ENCODE data around the gene OR8K1.

OR8K1 gene

GRCh38 chr11:56345739-56346138 lies at the start of gene OR8K1:
Gene OR8K1, plus strand, starts transcription at chr11:56346039. Its CDS starts 0 bp downstream, at chr11:56346039.
- no peak for DNase-seq

GRCh38 chr11:56296898-56297297 lies 48.9 kb upstream of the OR8K1 start:
- DNase-seq: no peak

- DNase-seq: no peak
Measured at GRCh38 chr11:56307836-56308235, 38.0 kb upstream of the OR8K1 start.

GRCh38 chr11:56314844-56315243 lies 31.0 kb upstream of the OR8K1 start, which contains the start of gene OR8K3:
Gene OR8K3, plus strand, starts transcription at chr11:56315144. Its CDS starts 3,163 bp downstream, at chr11:56318307.
- no peak for DNase-seq

- DNase-seq: no peak
Measured at GRCh38 chr11:56331861-56332491, 13.9 kb upstream of the OR8K1 start.

DNA sequence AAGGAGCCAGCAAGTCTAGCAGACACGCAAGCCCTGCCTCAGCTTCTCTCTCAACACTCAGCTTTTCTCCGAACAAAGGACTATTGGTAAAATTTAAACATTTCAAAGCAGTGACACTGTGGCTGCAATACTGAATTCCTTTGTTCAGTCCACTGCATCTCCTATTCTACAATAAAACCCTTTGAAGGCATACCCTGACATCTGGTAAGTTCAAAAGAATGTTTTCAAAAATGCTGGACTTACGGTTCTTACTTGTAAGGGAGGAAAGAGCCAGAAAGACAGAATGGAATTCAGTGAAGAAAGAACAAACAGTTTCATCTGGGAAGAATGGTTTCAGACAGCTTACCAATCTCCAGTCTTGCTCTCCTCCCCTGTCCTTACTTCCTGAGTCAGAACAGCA lies 12.7 kb upstream of the OR8K1 start:
- no peak for DNase-seq

- DNase-seq: no peak
Measured at GRCh38 chr11:56340289-56340688, 5.5 kb upstream of the OR8K1 start.

GRCh38 chr11:56353991-56354390 lies 8.2 kb downstream of the OR8K1 start, which contains the start of gene OR8J1:
Gene OR8J1, plus strand, starts transcription at chr11:56354291. Its CDS starts 5,956 bp downstream, at chr11:56360247.
- no peak for DNase-seq

DNA sequence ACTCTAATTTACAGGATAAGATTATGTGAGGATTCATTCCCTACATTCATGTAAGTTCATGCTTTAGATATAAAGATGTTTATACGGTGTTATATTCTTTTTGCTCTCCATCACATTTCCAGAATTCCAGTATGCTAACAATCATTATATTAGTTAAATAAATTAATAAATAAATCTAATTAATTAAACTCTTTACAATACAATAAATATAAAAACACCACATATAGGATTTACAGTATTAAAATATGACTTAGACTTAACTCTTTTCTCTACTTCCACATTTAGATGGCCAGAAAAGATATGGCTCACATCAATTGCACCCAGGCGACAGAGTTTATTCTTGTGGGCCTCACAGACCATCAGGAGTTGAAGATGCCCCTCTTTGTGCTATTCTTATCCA lies 29.5 kb downstream of the OR8K1 start, which contains the start of gene OR8U1:
OR8U1 (plus strand) TSS at position 301 of the 400 bp plus-strand sequence; CDS start at position 301, 0 bp downstream.
- DNase-seq: no peak

DNA sequence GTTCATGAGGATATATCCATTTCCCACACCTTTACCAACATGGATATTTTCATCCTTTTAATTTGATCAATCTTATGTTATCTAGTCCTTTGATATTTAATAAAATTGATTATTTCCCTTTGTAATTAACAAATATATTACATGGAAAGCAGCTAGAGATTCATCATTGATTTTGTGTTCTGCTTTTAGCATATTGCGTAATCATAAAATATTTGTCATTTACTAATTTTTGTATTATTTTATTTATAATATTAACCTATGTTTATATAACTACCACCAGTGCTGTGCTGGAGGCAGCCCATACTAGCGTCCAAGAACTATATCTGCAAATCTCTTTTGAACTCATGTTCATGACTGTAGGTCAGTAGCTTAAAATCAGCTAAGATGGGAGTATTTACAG lies 34.3 kb downstream of the OR8K1 start:
- no peak for DNase-seq

DNA sequence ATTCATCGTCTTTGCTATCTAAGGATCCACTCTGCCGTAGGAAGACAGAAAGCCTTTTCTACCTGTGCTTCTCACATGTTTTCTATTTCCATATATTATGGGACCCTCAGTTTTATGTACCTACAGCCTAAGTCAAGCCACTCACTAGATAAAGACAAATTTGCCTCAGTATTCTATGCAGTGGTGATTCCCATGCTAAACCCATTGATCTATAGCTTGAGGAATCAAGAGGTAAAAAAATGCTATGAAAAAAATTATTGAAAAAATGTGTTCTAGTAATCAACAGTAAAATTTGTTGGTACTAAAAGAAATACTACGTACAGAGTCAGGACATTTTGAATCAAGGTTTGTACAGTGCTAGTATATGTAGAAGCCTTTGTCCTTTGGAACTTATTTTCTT lies 48.5 kb downstream of the OR8K1 start:
- no peak for DNase-seq

DNA sequence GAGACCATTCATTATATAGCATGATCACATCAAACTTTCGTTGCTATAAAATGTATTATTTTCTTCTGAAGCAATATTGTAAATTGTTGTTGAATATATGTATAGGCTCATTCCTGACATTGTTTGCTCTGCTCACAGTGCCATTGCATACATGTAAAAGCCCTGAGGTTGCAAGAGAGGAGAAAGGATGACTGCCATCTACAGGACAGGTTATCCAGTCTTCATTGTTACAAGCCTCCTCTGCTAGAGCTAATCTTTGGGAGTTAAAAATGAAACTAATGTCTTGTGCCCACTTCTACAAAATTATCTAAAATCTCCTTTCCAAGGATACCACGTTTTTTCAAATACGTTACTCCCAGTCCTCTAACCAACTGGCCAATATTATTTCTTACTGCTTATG lies 50.2 kb downstream of the OR8K1 start:
- DNase-seq: no peak

All from NCI-H524 (cell line).